Measurements from ENCODE around the gene HOXB1.

Gene HOXB1

DNA sequence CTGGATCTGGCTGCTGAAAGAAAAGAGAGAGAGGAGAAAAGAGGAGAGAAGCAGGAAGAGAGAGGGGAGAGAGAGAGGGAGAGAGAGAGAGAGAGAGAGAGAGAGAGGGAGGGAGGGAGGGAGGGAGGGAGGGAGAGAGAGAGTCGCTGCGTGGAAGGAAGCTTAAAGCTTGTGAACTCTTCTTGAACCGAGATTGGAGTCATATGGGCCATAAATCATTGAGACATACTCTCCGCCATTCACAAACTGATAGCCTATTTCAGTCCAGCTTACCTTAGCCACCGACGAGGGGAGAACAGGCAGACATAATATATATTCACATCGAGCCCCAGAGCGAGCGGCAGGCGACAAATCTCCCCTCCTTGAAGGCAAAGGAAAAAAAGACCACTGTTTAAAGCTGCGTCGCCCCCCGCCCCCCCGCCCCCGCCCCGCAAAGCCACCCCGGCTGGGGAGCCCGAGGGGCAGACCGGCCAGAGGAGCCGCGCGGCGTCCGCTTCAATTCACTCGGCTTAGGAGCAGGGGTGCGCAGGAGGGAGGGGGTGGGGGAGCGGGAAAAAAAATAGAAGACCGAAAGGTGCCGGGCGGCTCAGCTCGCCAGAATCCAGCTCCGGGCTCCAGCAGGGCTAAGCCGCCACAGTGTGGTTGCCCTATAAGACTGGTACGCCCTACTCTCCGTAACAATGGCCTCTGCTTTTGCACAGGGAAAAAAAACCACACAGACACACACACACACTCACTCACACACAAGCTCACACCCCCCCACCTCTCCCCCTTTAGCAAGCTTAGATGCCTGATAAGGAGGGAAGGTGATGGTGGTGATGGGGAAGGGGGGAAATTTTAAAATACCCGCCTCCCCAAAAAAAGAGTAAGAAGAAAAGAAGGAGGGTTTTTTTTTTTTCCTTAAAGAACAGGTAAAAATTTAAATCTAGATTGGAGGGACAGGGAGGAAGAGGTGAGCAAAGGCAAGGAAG is 24.7 kb upstream of the HOXB1 start:
- in situ Hi-C loops (cut with MboI; ENCODE audit: low sequenced_read_pairs) = no loop called here

DNA sequence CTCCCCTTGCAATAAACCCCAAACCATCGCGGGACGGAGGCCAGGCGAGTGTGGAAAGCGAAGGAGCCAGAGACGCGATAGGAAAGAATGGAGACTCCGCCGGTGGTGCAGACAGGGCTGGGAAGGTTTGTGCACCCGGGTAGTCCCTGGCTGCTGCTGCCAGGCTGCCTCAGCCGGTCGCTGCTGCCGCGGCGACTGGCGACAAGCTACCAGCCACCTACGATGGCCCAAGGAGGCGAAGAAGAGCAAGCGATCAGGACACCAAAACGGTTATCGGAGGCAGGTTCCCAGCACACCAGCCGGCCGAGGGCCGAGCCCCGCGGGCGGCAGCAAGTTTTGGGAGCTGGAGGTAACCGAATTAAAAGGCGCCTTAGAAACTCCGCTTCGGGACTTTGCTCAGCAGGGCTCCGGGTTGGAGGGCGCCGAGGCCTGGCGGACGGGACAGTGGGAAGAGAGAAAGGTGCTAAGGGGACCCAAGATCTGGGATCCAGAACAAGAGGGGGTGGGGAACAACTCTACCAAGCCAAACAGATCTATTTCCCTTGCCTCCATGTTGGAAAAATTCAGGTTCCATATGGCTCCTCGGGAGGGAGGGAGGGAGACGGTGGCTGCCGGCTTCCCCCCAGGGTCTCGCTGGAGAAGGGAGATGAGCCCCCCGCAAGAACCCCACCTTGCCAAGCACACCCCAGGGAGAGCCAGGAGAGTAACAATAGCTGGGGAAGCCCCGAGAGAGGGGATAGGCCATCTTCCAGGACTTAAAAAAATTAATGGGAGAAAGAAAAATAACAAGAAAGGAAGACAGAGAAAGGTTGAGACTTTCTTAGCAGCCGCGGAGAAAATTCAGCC is 23.8 kb upstream of the HOXB1 start:
- in situ Hi-C loops (cut with MboI; ENCODE audit: low sequenced_read_pairs) = no loop called here

DNA sequence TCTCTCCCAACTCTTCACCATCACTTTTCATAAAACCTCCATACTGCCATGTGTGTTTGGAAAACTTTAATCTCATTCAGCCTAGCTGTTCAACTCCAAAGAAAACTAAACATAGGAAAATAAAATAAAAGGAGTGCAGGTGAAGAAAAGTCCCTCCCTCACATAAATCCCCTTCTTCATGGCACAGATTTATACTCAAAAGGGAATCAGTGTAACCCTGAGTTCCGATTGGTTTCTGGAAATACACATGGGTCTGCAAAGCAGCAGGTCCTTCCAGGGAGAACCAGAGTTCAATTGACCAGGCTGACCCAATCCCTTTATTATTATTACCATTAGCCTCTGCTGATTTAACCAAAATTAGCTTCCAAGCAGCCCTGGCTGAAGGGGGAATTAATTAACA is 23.0 kb upstream of the HOXB1 start:
- in situ Hi-C loops (cut with MboI; ENCODE audit: low sequenced_read_pairs) = no loop called here

DNA sequence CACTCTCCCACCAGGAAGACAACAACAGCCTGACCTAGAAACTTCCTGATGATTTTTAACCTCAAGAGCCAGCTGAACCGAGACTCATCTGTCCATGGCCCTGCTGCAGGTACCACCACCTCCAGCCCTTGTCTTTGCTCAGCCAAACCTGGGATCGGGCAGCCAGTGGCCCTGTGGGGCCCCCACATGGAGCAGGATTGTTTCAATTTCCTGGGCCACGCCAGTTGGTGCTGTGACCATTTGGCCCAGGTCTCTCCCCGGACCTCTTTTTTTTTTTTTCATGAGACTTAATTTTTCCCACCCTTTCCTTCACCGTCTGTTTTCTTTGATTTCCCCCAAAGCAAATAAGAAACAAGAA is 22.4 kb upstream of the HOXB1 start:
- in situ Hi-C loops (cut with MboI; ENCODE audit: low sequenced_read_pairs) = no loop called here

DNA sequence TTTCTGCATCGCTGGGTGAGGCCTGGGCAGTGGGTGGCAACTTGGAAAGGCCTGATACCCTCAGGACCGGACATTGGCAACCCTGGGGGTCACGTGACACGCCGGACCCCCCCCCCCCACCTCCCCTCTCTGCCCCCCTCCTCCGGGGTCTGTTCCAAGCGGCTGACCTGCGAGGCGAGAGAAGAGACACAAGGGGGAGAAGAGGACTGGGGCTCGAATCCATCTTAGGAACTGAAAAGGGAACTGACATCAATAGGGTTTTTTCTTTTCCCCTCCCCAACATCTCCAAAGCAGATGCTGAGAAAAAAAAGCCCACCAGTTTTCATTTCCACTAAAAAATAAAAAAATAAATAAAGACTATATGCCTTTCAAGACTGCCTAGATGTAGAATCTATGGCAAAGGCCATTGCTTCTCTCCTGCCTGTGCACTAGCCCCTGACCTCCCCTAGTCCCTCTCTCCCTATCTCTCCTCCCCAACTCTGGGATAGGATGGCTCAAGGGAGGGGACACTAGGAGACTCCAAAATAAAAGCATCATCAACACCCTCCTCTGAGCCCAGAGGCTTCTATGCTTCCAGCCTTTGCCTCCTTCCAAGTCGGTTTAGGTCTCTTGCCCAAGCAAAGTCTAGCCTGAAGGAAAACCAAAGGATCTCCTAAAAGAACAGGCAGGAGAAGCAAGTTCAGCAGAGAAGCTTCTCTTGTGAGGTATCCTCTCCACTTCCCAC is 21.8 kb upstream of the HOXB1 start:
- in situ Hi-C loops (cut with MboI; ENCODE audit: low sequenced_read_pairs) = no loop called here

DNA sequence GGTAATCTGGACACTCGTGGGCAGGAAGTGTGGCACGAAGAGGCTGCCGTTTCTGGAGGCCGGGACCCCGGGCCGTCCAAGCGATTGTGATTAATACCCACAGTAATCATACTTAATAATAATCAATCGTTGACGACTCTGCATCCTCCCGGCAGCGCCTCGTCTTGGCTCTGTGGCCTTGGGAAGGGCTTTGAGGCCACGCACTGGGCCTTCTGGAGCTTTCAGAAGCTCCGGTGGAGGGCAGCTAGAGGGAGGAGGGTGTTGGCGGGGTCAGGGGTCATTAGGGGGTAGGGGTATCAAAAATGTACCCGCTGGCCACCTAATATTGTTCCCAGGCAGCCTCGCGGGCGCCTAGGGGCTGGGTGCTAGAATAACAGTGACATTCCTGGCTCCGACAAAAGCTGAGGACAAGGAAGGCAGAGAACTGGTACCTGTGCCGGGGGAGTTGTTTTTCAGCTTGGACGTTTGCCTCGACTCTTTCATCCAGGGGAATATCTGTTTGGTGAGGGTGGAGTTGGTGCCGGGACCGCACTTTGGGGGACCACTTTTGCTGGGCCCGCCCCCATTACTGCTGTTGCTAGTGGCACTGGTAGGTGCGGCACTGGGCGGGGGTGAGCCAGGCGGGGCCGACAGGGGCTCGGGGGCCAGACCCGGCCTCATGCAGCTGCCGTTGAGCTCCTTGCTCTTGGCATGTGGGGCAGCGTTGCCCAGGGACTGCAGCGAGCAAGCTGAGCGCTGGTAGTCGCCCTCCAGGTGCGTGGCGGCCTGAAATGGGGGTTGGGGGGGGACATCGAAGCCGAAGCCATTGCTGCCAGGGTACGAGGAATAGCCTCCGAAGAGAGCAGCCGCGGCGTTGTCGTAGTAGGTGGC is 21.0 kb upstream of the HOXB1 start:
- in situ Hi-C loops (cut with MboI; ENCODE audit: low sequenced_read_pairs) = no loop called here

DNA sequence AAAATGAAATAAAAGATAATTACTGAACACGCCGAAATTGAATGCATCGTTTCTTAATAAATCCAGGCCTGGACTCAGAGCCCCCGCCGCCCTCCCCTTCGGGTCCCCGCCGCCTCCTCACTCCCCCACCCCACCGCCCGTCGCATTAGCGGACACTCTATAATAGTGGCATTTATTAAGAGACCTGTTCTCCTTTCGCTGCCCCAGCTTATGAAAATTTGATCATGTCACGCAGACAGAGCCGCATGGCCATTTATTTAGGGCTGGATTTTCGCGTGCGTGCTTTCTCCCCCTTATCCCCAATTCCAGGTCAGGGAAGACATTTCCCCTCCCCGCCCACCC is 20.4 kb upstream of the HOXB1 start:
- in situ Hi-C loops (cut with MboI; ENCODE audit: low sequenced_read_pairs) = no loop called here

DNA sequence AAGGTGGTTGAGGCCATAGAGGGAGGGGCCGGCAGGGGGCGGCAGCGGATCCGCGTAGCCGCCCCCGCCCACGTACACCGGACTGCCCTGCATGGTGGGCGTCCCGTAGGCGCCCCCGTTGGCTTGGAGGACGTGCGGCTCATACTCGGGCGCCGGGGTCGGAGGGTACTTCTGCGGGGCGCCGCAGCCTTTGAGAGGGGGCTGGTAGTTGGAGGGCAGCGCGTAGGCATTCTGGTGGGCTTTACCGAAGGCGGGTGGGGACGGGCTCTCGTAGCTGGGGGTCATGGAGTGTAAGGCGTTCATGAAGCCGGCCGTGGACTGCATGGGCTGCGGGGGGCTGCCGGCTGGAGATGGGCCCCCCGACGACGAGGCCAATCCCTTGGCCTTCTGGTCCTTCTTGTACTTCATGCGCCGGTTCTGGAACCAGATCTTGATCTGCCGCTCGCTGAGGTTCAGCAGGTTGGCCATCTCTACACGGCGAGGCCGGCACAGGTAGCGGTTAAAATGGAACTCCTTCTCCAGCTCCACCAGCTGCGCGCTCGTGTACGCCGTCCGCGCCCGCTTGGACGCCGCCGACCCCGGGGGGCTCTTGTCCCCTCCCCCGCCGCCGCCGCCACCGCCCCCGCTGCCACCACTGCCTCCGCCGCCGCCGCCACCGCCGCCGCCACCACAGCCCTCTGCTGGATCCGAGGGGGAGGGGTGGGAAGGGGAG is 19.8 kb upstream of the HOXB1 start:
- in situ Hi-C loops (cut with MboI; ENCODE audit: low sequenced_read_pairs) = no loop called here

DNA sequence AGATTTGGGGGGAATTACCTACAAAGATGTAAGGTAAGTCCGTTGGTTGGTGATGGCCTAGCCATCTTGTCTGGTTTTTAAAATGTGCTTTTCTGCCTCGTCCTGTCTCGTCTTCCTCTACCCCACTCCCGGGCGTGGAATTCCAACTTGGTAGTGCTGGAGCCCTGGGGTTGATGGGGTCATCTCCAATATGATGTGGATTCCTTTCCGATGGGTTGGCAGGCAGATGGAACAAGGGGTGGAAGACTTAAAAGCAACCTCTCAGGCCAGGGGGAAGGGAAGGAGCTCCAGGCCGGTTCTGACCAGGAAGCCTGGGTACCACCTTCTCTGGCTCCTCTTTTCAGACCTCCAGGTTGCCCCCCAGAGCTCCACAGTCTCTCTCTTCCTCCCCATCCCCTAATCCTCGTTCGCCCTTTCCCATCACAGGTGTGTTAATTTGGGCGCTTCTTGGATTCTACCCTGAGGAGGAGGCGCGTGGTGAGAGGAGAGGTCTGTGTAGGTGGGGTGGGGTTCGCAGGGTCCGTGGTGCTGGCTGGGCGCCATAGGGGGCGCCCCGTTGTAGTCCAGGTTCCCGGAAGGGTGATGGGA is 19.2 kb upstream of the HOXB1 start:
- in situ Hi-C loops (cut with MboI; ENCODE audit: low sequenced_read_pairs) = no loop called here

DNA sequence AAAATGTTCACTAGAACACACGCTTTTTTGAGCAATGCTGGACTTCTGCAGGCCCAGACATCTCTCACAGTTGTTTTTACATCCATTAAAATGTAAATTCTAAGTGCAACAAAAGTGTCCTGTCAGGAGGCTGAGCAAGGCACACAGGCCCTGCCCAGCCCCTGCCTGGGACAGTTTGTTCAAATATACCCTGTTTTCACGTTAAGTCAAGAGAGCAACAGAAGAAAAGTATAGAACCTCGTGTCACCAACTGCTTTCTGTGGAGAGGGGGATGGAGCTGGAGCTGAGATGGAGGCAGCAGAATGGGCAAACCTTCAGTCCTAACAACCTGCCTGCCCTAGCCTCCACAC is 18.4 kb upstream of the HOXB1 start:
- in situ Hi-C loops (cut with MboI; ENCODE audit: low sequenced_read_pairs) = no loop called here

DNA sequence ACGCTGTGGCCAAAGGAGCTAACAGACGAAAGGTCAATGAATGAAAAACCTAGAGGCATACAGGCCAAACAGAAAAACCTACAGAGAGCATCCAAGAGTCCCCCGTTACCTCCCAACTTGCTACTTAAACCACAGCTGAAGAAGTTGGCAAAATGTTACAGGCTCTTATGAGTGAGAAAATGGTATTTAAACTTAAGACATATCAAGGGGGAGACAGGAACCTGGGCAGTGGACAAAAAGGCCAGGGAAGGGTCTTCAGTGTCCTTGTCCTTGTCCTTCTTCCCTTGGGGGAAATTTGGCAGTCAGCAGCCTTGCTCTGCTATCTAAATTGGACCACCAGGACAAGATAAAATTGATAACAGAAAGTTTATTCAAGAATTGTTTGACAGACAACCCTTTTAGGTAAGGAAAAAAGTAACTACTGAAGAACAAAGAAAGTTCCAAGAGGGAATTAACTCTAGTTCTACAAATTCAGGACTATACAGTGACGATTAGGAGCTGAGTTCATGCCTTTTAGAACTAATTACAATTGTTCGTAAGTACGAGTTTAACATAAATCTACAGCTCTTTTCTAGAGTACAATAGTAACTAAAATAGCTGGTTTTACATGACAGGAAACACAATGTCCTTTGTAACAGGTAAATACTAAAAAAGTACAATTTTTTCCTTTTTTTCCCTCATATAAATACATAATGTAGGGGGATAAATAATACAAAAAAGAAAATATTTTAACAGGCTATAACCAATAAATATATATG is 17.9 kb upstream of the HOXB1 start:
- in situ Hi-C loops (cut with MboI; ENCODE audit: low sequenced_read_pairs) = no loop called here

DNA sequence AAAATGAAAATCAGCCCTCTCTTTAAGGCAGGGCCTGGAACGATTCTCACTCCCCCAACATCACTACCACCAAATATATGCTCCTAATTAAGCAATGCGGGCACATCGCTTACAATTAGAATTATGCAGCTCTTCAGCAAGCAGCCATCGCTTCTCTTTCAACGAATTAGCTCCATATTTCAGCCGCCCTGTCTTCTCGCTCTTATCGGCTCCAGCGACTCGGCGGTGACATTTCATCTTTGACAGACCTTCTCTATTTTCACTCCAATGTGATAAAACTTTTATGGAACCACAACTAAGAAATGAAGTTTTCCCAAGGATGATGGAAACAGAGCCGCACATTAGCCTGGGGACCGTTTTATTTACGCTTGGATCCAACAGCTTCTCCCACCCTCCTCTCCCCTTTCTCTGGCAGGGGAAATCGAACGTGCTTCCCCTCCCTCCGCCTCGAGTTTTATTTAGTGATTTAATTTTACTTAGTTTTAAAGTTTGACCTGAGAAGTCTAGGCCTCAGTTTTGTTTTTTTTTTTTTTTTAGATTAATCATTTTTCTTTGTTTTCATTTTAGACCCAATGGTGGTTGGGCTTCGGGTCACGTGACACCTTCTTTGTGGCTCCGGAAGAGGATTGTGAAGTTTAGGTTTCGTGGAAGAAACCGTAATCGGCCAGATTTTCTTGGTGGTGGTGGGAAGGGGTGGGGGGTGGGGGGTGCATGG is 17.2 kb upstream of the HOXB1 start:
- in situ Hi-C loops (cut with MboI; ENCODE audit: low sequenced_read_pairs) = no loop called here

DNA sequence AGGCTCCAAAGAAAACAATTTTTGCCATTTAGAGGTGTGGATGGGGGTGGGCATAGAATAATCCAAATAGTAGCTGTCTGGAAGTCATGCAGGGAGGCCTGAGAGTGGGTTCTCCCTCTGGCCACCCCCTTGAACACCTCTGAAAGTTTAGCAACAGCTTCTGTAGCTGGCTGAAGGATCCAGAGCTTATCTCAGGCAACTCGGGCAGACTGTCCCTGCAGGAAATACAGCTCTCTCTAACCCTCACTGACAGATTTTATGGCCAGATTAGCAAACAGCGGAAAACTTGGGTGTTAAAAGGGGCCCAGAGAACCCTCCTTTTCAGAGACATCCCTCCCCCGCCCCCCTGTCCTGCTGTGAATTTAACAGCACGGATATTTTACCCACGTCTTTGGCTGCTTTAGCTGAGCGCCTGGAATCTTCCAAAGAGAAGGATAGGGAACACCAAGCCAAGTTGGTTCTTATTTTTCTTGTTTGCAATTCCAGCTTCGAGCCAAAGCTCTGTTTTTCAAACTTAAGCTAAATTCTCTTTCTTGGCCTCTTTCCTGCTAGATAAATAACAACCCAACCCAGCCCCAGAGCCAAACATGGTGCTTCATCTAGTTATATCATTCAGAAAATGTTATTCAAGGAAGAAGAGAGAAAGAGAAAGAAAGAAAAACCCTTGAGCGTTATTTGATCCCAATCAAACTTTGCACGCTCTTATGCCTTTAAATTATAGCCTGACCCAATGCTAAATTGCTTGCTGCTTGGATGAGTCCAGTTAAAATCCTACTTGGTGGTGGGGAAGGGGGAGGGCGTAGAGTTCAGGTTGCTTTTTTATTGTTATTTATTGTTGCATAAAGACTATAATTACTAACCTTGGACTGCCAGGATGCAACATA is 16.4 kb upstream of the HOXB1 start:
- in situ Hi-C loops (cut with MboI; ENCODE audit: low sequenced_read_pairs) = no loop called here

DNA sequence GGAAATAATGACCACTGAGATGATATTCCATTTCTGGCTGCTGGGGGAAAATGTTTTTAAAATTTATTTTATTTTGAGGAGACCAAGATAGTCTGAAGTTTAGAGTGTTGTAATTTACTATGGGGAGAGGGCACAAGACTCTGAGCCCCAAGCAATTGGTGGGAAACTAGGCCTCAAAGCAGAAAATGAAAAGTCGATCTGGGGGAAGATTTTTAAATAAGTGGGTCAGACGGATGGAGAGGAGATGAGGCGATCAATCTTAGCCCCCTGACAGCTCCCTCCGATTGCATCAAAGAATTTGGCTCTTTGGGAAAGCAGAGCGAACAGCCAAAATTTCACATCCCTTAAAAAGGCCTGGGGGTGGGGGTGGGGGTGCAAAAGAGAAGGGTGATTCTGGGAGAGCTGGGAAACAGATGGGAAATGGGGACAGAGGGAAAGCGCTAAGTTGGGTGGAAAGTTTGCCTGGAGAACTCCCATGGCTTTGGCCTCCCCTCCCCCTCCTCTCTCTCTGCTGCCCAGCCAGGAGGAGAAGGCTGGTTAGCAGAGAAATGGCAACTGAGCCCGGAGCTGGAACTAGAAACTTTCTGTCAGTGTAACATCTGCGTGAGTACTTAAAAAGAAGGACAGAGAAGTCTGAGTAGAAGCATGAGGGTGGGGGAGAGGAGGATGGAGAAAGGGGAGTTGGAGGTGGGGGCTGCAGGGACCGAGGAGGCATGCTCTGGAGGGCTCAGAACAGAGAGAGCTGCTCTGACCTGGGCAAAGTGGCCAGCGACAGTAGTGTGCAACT is 15.5 kb upstream of the HOXB1 start:
- in situ Hi-C loops (cut with MboI; ENCODE audit: low sequenced_read_pairs) = no loop called here

DNA sequence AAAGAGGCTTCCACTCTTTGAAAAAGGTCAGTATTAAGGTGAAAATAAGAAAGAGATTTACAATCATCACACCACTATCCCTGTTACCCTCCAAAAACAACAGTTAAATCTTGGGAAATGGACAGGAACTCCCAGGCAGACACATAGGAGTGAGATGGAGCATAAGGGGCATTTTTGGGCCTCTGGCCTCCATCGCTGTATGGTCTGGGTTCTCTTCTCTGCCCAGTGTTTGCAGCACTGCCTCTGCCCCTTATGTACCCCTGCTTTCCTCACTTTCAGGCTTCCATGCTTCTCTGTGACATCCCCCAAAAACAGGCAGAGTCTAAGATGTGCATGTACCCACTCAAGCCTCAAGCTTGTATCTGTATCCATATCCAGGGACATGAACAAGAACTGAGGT is 14.7 kb upstream of the HOXB1 start:
- in situ Hi-C loops (cut with MboI; ENCODE audit: low sequenced_read_pairs) = no loop called here

DNA sequence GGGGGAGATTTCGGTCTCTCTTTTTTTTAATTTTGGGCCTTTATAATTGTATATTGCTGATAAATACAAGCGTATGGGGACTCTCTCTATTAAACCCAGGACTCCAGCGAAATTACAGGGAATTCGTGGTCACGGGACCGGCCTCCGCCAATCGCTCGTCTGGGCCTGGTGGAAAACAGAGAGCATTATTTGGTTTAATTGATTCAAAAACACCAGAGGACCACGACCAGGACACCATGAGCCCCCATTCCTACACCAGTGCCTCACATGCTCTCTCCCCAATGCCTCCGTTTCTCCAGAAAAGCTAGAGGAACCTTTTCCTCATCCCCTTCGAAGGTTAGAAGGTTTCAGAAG is 14.2 kb upstream of the HOXB1 start, which contains the start of gene HOXB2:
Gene HOXB2 (minus strand): TSS at position 88 of the 354 bp plus-strand sequence. CDS start 198 bp downstream, outside the sequence.
- in situ Hi-C loops (cut with MboI; ENCODE audit: low sequenced_read_pairs) = no loop called here
